NT2/D1 (cell line): ENCODE data around the gene MYCBPAP.

Source experiments
- DNase-seq: peaks from one replicate; pipeline ENCODE4 v3.0.0-alpha.2; 2011; ENCODE audit warnings: low read depth, low spot score
- H3K27me3 ChIP-seq: 2 replicates; pipeline ENCODE4 v1.6.0; 2011; ENCODE audit warnings: mild to moderate bottlenecking; ENCODE audit not compliant: insufficient read length, insufficient read depth
- H3K36me3 ChIP-seq: 2 replicates; pipeline ENCODE4 v1.6.1; 2011; ENCODE audit warnings: mild to moderate bottlenecking, low read length, mixed read lengths; ENCODE audit not compliant: insufficient read depth, insufficient read length
- H3K4me1 ChIP-seq: 2 replicates; pipeline ENCODE4 v1.5.1; 2011; ENCODE audit not compliant: insufficient read depth, insufficient read length
- H3K4me3 ChIP-seq: 2 replicates; pipeline ENCODE4 v1.5.1; 2011; ENCODE audit warnings: low read depth; ENCODE audit not compliant: insufficient read length
- H3K9ac ChIP-seq: 2 replicates; pipeline ENCODE4 v1.6.0; 2011; ENCODE audit warnings: low read depth; ENCODE audit not compliant: insufficient read length
- H3K9me3 ChIP-seq: 2 replicates; pipeline ENCODE4 v1.5.1; 2011; ENCODE audit warnings: mild to moderate bottlenecking, low read length; ENCODE audit not compliant: insufficient read depth
- SUZ12 ChIP-seq: IDR thresholded peaks from 2 replicates; pipeline ENCODE4 v1.6.1; 2011; ENCODE audit not compliant: insufficient read length, insufficient read depth; ENCODE audit errors: extremely low read depth
- YY1 ChIP-seq: IDR thresholded peaks from 2 replicates; pipeline ENCODE4 v1.6.1; 2011; ENCODE audit not compliant: insufficient read length, insufficient read depth
- ZNF274 ChIP-seq: IDR thresholded peaks from 2 replicates; pipeline ENCODE4 v1.6.1; 2011; ENCODE audit warnings: mild to moderate bottlenecking, low read depth, low read length

The MYCBPAP gene

DNA sequence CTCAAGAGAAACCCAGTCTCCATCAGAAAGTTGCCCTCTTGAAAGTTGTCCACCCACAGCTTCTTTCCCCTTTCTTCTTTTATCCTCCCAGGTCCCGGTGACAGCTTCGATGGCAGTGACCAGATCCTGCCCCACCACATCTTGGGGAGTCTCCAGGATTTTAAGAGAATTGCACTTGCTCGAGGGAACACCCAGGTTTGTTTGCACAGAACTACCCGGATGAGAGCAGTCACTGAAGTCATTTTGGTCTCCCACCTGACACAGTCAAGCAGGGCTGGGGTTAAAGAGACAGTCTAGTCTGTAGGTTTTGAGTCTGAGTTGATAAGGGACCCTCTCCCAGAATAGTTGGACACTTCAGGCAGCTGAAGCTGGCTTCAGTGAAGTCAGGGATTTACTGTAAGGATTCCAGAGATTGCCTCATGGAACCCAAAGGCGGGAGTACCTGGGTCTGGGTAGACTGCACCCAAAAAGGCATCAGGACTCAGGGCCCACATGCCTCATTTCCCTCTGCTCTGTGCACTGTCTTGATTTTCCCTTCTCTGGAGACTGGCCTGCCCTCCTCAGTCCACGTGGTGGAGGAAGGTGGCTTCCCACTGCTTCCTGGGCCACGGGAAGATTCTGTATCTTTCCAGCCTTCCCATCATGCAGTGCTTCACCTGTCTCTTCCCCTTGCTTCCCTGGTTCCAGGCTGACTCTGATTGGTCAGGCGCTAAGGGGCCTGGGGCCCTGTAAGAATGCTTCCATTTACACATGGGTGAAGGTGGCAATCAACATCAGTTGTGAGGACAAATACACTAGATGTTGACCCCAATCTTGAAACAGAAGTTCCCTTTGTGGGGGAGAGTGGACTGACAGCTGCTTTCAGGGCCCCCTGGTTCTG is 9.5 kb downstream of the MYCBPAP start:
- H3K4me1 ChIP-seq = peaks cover 8% of the 10 kb centered on the region

DNA sequence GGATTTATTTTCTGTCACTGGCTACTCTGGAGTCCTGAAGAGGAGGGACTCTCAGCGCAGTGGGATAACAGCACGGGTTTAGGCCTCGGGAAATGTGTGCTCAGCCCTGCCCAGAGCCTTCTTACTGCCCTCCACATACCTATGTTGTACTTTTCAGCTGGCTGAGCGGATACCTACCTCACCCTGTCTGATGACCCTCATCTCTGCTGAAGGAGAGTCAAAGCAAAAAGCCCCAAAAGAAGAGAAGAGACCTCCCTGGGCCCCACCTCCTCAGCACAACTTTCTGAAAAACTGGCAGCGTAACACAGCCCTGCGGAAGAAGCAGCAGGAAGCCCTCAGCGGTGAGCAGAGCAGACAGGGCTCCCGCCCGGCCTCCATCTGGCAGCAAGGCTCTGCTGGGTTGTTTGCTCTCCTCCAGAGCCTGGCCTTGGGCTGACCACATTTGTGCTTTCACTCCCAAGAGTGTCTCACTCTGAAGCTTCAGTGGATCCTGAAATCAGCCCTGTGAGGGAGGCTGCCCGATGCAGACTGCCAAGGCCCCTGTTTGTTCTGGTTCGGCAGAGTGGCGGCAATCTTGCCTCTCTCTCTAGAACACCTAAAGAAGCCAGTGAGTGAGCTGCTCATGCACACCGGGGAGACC is 10.3 kb downstream of the MYCBPAP start:
- H3K9ac ChIP-seq = no peak overlapping the region
- no peaks in the 10 kb centered on the region for H3K27me3 ChIP-seq
- no peaks in the 10 kb centered on the region for H3K36me3 ChIP-seq
- DNase-seq = no peak
- TF ChIP-seq ZNF274 (no peak), YY1 (no peak)
- no peak overlapping the region for H3K4me3 ChIP-seq
- H3K9me3 ChIP-seq = no peaks in the 10 kb centered on the region
- peaks cover 8% of the 10 kb centered on the region for H3K4me1 ChIP-seq

More for the DNA sequence above, 9.5 kb downstream of the MYCBPAP start:
- Histone ChIP-seq H3K36me3 (no peaks in the 10 kb centered on the region), H3K4me3 (no peak overlapping the region), H3K27me3 (no peaks in the 10 kb centered on the region), H3K9ac (no peak overlapping the region), H3K9me3 (no peaks in the 10 kb centered on the region)
- no peak for DNase-seq
- TF ChIP-seq YY1 = no peak
- TF ChIP-seq SUZ12 = no peak
- no peak for TF ChIP-seq ZNF274

DNA sequence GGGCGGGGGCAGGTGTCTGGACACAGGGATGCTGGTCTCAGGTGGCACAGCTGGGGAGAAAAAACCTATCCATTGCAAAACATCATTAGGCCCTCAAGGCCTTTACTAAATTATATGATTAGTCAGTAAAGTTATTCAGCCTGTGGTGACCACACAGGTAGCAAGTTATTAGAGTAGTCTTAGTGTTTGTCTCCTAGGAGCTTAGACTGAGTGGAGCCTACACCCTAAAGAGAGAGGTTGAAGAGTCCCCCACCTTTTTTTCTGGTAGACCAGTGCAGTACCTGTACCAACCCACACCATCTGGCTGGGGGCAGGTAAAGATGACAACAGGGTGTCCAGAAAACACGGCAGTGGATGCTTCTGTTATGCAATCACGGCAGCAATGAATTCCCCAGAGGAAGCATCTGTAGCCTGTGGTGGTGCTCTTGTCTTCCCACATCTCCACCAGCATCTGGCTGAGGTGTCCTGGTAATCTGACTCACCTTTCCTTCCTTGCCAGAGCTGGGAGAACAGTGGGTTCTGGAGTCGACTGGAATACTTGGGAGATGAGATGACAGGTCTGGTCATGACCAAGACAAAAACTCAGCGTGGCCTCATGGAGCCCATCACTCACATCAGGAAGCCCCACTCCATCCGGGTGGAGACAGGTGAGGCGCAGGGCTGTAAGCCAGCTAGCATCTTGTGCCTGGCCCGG is 11.0 kb downstream of the MYCBPAP start:
- Histone ChIP-seq H3K4me1 (peaks cover 8% of the 10 kb centered on the region), H3K27me3 (no peaks in the 10 kb centered on the region), H3K36me3 (no peaks in the 10 kb centered on the region), H3K4me3 (no peak overlapping the region), H3K9ac (no peak overlapping the region), H3K9me3 (no peaks in the 10 kb centered on the region)
- TF ChIP-seq YY1 = no peak
- TF ChIP-seq SUZ12 = no peak
- TF ChIP-seq ZNF274 = no peak
- DNase-seq = no peak

DNA sequence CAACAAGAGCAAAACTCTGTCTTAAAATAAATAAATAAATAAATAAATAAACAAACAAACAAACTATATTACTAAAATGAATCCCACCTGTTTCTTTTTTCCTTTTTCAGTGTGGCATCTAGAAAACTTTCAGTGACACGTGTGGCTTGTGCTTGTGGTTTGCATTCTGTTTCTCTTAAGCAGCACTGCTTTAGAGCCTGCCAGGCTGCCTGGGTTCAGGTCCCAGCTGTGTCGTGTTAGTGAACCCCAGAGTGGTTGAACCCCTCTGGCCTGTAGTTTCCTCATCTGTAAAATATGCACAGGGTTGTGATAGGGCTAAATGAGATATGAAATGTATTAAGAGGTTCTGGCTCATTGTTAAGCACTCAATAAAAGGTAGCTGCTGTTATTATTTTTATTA is 12.2 kb downstream of the MYCBPAP start:
- Histone ChIP-seq H3K36me3 (no peaks in the 10 kb centered on the region), H3K4me1 (peaks cover 7% of the 10 kb centered on the region), H3K9ac (no peak overlapping the region), H3K27me3 (no peaks in the 10 kb centered on the region), H3K9me3 (no peaks in the 10 kb centered on the region), H3K4me3 (no peak overlapping the region)
- no peak for DNase-seq
- TF ChIP-seq SUZ12 (no peak), YY1 (no peak), ZNF274 (no peak)

DNA sequence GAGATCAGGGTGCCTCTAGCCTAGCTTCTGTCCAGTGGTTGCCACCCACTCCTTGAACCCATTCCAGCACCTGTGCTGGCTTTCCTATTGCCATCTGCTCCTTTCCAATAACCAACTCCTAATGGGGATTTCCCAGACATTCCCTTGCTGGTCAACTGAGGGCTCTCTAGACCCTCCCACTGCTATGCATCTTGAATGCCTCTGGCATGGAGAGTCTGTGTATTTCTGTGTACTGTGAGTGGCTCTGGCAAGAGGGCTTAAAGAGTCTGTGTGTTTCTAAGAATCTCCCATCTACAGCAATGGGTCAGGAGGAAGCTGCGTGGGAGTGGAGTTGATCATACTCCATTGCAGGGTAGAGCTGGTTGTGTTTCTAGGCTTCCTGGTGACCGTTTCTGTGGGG is 13.3 kb downstream of the MYCBPAP start:
- no peaks in the 10 kb centered on the region for H3K36me3 ChIP-seq
- H3K4me3 ChIP-seq = no peak overlapping the region
- no peak for DNase-seq
- H3K27me3 ChIP-seq = no peaks in the 10 kb centered on the region
- peaks cover 7% of the 10 kb centered on the region for H3K4me1 ChIP-seq
- H3K9ac ChIP-seq = no peak overlapping the region
- no peaks in the 10 kb centered on the region for H3K9me3 ChIP-seq
- TF ChIP-seq YY1 = no peak
- TF ChIP-seq ZNF274 = no peak
- no peak for TF ChIP-seq SUZ12

DNA sequence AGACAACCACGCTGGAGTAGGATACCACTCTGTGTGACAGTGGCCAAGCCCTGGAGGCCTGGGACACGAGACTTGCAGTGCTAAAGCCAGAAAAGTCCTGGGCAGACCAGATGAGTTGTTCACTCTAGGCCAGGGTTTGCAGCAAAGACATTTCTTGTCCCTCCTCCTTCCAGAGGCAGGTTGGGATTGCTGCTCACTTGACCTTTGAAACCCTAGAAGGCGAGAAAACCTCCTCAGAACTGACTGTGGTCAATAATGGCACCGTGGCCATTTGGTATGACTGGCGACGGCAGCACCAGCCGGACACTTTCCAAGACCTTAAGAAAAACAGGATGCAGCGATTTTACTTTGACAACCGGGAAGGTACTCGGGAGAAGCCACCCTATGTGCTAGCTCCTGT is 14.5 kb downstream of the MYCBPAP start:
- no peaks in the 10 kb centered on the region for H3K9me3 ChIP-seq
- no peaks in the 10 kb centered on the region for H3K27me3 ChIP-seq
- peaks cover 11% of the 10 kb centered on the region for H3K4me1 ChIP-seq
- no peak overlapping the region for H3K9ac ChIP-seq
- no peak overlapping the region for H3K4me3 ChIP-seq
- H3K36me3 ChIP-seq = no peaks in the 10 kb centered on the region
- TF ChIP-seq YY1 (no peak), SUZ12 (no peak), ZNF274 (no peak)
- DNase-seq = no peak

DNA sequence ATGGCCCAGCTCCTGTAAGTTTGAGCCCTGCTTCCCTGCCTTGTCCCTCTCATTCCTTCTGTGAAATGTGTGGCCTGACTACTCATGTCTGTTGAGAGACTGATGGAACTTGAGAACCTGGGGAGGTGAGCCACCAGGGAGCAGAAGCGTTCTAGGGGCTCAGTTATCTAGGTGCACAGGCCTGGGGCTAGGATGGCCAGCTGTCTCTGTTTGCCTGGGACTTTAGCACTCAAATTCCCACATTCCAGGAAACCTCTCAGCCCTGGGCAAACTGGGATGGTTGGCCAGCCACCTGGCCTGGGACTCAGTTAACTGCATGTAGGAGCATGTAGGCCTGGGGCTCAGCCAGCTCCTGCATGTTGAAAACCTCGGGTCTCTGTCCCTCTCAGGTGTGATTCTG is 15.0 kb downstream of the MYCBPAP start:
- Histone ChIP-seq H3K36me3 (no peaks in the 10 kb centered on the region), H3K9ac (no peak overlapping the region), H3K9me3 (no peaks in the 10 kb centered on the region), H3K27me3 (no peaks in the 10 kb centered on the region), H3K4me1 (peaks cover 8% of the 10 kb centered on the region), H3K4me3 (no peak overlapping the region)
- no peak for DNase-seq
- no peak for TF ChIP-seq ZNF274
- TF ChIP-seq YY1 = no peak
- TF ChIP-seq SUZ12 = no peak
